ENCODE results near the gene KLHL25.

DNA sequence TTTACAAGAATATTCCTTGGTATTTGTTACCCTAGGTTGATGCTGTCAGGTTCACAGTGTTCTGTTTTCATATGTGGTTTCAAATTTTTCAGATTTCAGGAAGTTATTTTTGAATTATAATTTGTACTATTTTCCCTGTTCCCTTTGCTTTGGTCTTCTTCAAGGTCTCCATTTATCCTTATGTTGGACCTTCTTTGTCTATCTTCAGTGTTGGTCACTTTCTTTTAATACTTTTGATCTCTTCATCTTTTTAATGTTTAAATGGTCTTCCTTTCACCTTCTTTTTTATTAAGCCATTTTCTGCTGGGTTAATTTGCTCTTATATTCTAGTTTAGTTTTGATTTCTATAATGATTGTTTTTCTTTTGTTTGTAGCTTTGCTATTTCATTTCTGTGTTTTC lies 61.3 kb downstream of the KLHL25 start:
- TF ChIP-seq, protein P1, sequence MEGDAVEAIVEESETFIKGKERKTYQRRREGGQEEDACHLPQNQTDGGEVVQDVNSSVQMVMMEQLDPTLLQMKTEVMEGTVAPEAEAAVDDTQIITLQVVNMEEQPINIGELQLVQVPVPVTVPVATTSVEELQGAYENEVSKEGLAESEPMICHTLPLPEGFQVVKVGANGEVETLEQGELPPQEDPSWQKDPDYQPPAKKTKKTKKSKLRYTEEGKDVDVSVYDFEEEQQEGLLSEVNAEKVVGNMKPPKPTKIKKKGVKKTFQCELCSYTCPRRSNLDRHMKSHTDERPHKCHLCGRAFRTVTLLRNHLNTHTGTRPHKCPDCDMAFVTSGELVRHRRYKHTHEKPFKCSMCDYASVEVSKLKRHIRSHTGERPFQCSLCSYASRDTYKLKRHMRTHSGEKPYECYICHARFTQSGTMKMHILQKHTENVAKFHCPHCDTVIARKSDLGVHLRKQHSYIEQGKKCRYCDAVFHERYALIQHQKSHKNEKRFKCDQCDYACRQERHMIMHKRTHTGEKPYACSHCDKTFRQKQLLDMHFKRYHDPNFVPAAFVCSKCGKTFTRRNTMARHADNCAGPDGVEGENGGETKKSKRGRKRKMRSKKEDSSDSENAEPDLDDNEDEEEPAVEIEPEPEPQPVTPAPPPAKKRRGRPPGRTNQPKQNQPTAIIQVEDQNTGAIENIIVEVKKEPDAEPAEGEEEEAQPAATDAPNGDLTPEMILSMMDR (conservative IDR thresholded peaks at IDR 0.05; ENCODE audit: low read depth, low read length) = no peak
- TF ChIP-seq EZH2 (IDR thresholded peaks at IDR 0.05; ENCODE audit: borderline replicate concordance, low read depth, low read length, poor library complexity, severe bottlenecking) = no peak
